ENCODE measurements around the gene AGAP3. TPM values are rescaled to one million over a fixed set of nuclear protein-coding genes. Genes with fewer than 3 reads are reported as not detected.

Gene AGAP3
- total RNA-seq, 1 experiment from 2014 or later, result 138 TPM

- CTCF ChIA-PET, result interaction anchor here (0.6 to 3.3 kb wide), 5 partner anchors 8 to 179 kb away, joined by 3 to 21 read pairs (median 4); no protein-coding TSS in a partner anchor
- DNase-seq (ENCODE audit: unreplicated experiment), result peak; percentile 99
- H3K36me3 Mint-ChIP-seq (ENCODE audit: insufficient read depth, unreplicated experiment), result peaks cover 8% of the 10 kb centered on the region
- no peaks in the 10 kb centered on the region for H3K27me3 Mint-ChIP-seq (ENCODE audit: insufficient read depth, unreplicated experiment)
- no peak for TF ChIP-seq CTCF (IDR thresholded peaks at IDR 0.05; ENCODE audit: unreplicated experiment)
- intact Hi-C loops (cut with micrococcal nuclease), result loop anchor here (1.0 kb wide), 3 partner anchors 29 to 53 kb away; partner anchors contain the start of gene ABCB8
- BruUV-seq (replicated peaks), result TSS peak; percentile 63
- H3K4me3 Mint-ChIP-seq (ENCODE audit: unreplicated experiment), result peak overlapping the region; percentile 97
- POLR2A ChIA-PET, result interaction anchor here (0.9 to 8.4 kb wide), 7 partner anchors 10 to 58 kb away, joined by 3 to 151 read pairs (median 6); partner anchors contain the start of genes ABCB8, AGAP3, FASTK and TMUB1
- peaks cover 34% of the 10 kb centered on the region for H3K4me1 Mint-ChIP-seq (ENCODE audit: insufficient read depth, unreplicated experiment)
- no peaks in the 10 kb centered on the region for H3K9me3 Mint-ChIP-seq (ENCODE audit: unreplicated experiment)
- H3K27ac Mint-ChIP-seq (ENCODE audit: low read depth, unreplicated experiment), result peak overlapping the region; percentile 87
Measured at GRCh38 chr7:151057989-151058780, 28.1 kb upstream of the AGAP3 start.

- intact Hi-C loops (cut with micrococcal nuclease), result loop anchor here (1.0 kb wide), 4 partner anchors 21 to 52 kb away; partner anchors contain the start of genes ABCB8 and FASTK
- no TSS peak for BruUV-seq (replicated peaks)
- no peaks in the 10 kb centered on the region for H3K27me3 Mint-ChIP-seq (ENCODE audit: insufficient read depth, unreplicated experiment)
- H3K4me1 Mint-ChIP-seq (ENCODE audit: insufficient read depth, unreplicated experiment), result peaks cover 38% of the 10 kb centered on the region
- H3K4me3 Mint-ChIP-seq (ENCODE audit: unreplicated experiment), result peak overlapping the region; percentile 97
- CTCF ChIA-PET, result interaction anchor here (0.7 to 3.3 kb wide), 3 partner anchors 26 to 53 kb away, joined by 3 to 21 read pairs (median 11); no protein-coding TSS in a partner anchor
- H3K27ac Mint-ChIP-seq (ENCODE audit: low read depth, unreplicated experiment), result peak overlapping the region; percentile 87
- no peaks in the 10 kb centered on the region for H3K9me3 Mint-ChIP-seq (ENCODE audit: unreplicated experiment)
- H3K36me3 Mint-ChIP-seq (ENCODE audit: insufficient read depth, unreplicated experiment), result peaks cover 15% of the 10 kb centered on the region
- POLR2A ChIA-PET, result interaction anchor here (1.1 to 8.4 kb wide), 5 partner anchors 12 to 54 kb away, joined by 4 to 151 read pairs (median 42); partner anchors contain the start of genes ABCB8, AGAP3, FASTK and TMUB1
- no peak for TF ChIP-seq CTCF (IDR thresholded peaks at IDR 0.05; ENCODE audit: unreplicated experiment)
- DNase-seq (ENCODE audit: unreplicated experiment), result peak; percentile 22
Measured at GRCh38 chr7:151058781-151059366, 27.4 kb upstream of the AGAP3 start.

- Mint-ChIP-seq H3K4me1 (ENCODE audit: insufficient read depth, unreplicated experiment) (peaks cover 38% of the 10 kb centered on the region), H3K4me3 (ENCODE audit: unreplicated experiment) (peak within 1 kb of the TSS; percentile 97), H3K9me3 (ENCODE audit: unreplicated experiment) (no peaks in the 10 kb centered on the region), H3K27me3 (ENCODE audit: insufficient read depth, unreplicated experiment) (no peaks in the 10 kb centered on the region), H3K36me3 (ENCODE audit: insufficient read depth, unreplicated experiment) (peaks cover 20% of the 10 kb centered on the region), H3K27ac (ENCODE audit: low read depth, unreplicated experiment) (peak within 1 kb of the TSS; percentile 87)
- DNase-seq (ENCODE audit: unreplicated experiment), result peak; percentile 70
- peak; percentile 54 for TF ChIP-seq CTCF (IDR thresholded peaks at IDR 0.05; ENCODE audit: unreplicated experiment)
- intact Hi-C loops (cut with micrococcal nuclease), result loop anchor here (1.0 kb wide), 1 partner anchor 21 kb away; the partner anchor contains the start of gene FASTK
- POLR2A ChIA-PET, result interaction anchor here (1.8 to 8.4 kb wide), 4 partner anchors 13 to 53 kb away, joined by 6 to 151 read pairs (median 61); partner anchors contain the start of genes ABCB8, AGAP3, FASTK and TMUB1
- BruUV-seq (replicated peaks), result no TSS peak
- CTCF ChIA-PET, result interaction anchor here (0.6 to 4.6 kb wide), 8 partner anchors 18 to 84 kb away, joined by 3 to 42 read pairs (median 4); no protein-coding TSS in a partner anchor
Measured at GRCh38 chr7:151059367-151060112, 26.7 kb upstream of the AGAP3 start, which contains the start of gene SLC4A2. TSS of gene SLC4A2 (plus strand) at chr7:151059589. CDS start at chr7:151061988, 2,399 bp downstream.

Data from MCF 10A (cell line).